Activated naive CD4-positive, alpha-beta T cell treated with anti-CD3 and anti-CD28 coated beads, Interleukin-2, amount 50 U/mL, for 72 hours (primary cell): ENCODE measurements around the gene SART3. TPM values are rescaled to one million over a fixed set of nuclear protein-coding genes. Genes with fewer than 3 reads are reported as not detected.
A peak's percentile ranks its signal among the peaks of the same experiment; 100 is the strongest.
"Not testable (repeated sequence)": the region's sequence is repeated elsewhere in the genome, so short reads cannot be mapped to it uniquely, and the experiment has no call there.

Source experiments
- ATAC-seq, 2 donors: fragments of 150-1000 bp; cut with Tn5 transposase; 2 replicates each; pipeline ENCODE4 v1.10.0; 2021; ENCODE audit warnings: mild to moderate bottlenecking in 2 of 2, moderate library complexity in 2 of 2
- DNase-seq, 2 donors: peaks; one replicate each; pipeline ENCODE4 v3.0.0; 2021 to 2022; ENCODE audit warnings: low spot score in 2 of 2
- H3K27ac Mint-ChIP-seq, 2 donors: one replicate each; pipeline ENCODE4 v1.8.0; 2022; ENCODE audit warnings: mild to moderate bottlenecking in 2 of 2, mixed read lengths in 2 of 2
- H3K36me3 Mint-ChIP-seq, 2 donors: one replicate each; pipeline ENCODE4 v1.8.0; 2022; ENCODE audit warnings: mixed read lengths in 2 of 2
- H3K9me3 Mint-ChIP-seq, 2 donors: one replicate each; pipeline ENCODE4 v1.8.0; 2022; ENCODE audit warnings: mixed read lengths in 2 of 2
- total RNA-seq, 2 donors: library from RNA; stranded (reverse); gene quantifications; one replicate each; pipeline ENCODE4 v1.2.3, GENCODE V29; 2022

Gene SART3
- total RNA-seq, 2 donors from 2014 or later, result 89.0 to 105 TPM

DNA sequence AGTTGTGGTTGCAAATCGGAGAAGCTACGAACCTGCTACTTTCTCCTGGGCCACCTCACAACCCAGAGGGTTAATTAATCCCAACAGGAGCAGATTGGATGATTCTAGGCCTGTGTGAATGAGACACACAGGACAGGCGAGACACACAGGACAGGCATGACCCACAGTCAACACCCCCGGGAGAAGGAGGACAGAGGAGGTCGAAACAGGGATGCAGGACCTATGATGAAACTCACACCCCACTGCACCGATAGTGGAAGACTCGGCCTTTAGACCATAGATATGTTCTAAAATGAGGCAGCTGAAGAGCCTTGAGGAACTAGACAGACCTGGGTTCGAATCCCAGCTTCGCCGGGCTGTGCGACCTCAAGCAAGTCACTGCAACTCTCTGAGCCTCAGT, 25.3 kb upstream of the SART3 start:
- DNase-seq (no peak), ATAC-seq (no peak)
- Mint-ChIP-seq H3K36me3 (no peaks in the 10 kb centered on the region), H3K9me3 (no peaks in the 10 kb centered on the region), H3K27ac (no peak overlapping the region)

DNA sequence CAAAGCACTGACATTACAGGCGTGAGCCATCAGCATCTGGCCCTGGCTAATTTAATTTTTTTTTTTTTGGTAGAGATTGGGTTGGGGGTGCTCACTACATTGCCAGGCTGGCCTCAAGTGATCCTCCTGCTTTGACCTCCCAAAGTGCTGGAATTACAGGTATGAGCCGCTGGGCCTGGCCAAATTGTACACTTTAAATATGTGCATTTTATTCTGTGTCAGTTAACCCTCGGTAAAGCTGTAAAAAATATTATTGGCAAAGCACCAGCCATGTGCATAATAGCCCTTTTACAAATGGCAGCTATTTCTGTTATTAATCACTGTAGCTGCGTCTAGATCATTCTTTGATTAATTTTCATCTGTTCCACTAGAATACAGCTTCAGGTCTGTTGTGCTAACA, 24.9 kb upstream of the SART3 start:
- ATAC-seq, result no peak
- Mint-ChIP-seq H3K36me3 (no peaks in the 10 kb centered on the region), H3K9me3 (no peaks in the 10 kb centered on the region), H3K27ac (no peak overlapping the region)
- no peak for DNase-seq

DNA sequence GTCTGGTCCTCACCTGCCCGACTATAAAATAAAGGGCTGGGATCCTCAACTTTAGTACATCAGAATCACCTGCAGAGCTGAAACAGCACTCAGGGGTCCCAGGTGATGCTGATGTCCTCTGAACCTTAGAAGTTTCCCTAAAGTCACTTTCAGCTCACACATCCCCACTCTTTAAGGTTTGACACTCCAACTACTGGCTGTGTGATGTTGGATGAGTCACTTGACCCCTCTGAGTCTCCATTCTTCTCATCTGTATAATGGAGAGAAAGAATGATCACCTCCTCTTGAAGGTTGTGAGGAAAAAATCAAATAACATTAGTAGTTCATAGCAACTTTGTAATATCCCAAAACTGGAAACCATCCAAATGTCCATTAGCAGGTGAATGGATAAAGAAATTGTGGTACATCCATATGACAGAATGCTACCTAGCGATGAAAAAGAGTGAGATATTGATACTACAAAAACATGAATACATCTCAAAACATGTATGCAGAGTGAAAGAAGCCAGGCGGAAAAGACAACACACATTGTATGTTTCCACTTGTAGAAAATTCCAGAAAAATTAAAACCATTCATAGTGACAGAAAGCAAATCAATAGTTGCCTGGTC, 23.6 kb upstream of the SART3 start:
- DNase-seq, result no peak
- Mint-ChIP-seq H3K36me3 (no peaks in the 10 kb centered on the region), H3K9me3 (no peaks in the 10 kb centered on the region), H3K27ac (no peak overlapping the region)
- no peak for ATAC-seq

DNA sequence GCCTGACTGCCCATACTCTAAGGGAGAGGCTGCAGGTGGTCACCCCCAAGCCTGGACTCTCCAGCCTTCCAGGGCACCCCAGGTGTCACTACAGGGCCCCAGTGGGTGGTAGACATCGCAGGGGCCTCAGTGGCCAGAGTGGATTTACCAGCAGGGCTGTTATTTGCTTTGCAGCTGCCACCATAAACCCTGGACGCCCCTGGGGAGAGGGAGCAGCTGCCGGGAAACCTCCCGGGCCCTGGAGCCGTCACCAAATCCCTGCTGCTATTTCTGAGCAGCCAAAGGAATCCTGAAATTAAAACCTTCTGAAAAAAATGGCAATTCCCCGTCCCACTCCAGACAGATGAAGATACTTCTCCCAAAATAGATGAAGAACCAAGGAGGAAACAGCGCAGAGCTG, 23.0 kb upstream of the SART3 start:
- Mint-ChIP-seq H3K9me3 (peaks cover 3% of the 10 kb centered on the region in 2 donors), H3K27ac (no peak overlapping the region), H3K36me3 (no peaks in the 10 kb centered on the region)
- no peak for ATAC-seq
- DNase-seq, result no peak

DNA sequence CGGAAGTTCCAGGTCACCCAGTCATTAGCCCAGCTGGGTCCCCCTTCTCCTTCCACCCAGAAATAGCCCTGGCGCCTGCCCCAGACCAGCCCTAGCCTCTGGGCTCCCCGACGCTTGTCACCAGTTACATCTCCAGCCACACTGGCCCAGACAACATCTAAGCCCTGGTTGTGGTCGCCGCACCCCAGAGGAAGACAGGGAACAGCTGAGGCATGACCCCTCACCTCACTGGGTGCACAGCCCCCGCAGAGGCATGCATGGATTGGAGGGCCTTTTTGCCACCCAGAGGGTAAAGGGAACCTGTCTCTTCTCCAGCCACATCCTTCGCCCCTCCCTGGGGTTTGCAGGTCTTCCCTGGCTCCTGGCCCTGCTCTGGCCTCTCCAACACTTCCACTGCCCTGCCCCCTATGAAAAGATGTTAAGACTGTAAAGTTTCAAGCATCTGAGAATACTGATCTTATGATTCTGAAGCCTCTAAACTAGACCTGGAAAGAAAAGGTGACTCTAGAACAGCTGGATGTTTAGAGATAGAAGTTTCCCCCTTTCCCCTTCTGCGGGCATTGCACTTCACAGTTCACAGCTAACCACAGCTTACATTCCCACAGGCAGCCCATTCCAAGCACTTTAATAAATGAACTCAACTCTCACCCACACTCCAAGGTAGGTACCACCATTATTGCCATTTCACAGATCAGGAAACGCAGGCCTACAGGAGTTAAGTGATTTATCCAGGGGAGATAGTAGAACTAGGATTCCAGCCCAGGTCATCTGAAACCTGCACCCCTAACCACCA, 22.2 kb upstream of the SART3 start:
- no peak for ATAC-seq
- peaks cover 10 to 11% of the 10 kb centered on the region in 2 donors for H3K9me3 Mint-ChIP-seq
- no peaks in the 10 kb centered on the region for H3K36me3 Mint-ChIP-seq
- DNase-seq, result no peak
- H3K27ac Mint-ChIP-seq, result no peak overlapping the region

DNA sequence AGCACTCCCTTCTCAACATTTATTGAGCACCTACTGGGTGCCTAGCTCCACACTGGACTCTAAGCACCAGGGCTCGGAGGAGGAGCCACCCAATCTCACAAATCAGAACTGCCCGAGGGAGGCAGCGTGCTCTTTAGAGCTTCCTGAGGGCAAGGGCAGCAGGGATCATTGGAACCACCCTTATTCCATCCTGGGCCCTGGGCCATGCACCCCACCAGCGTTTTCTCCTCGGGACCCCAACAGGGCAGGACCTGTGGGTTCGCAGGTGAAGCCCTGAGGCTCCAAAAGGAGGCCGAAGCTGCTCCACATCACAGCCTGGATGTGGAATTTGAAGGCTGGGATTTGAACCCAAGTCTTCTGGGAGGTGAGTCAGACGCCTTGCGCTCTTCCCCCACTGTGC, 21.5 kb upstream of the SART3 start:
- H3K27ac Mint-ChIP-seq, result no peak overlapping the region
- H3K9me3 Mint-ChIP-seq, result peaks cover 10 to 12% of the 10 kb centered on the region in 2 donors
- H3K36me3 Mint-ChIP-seq, result no peaks in the 10 kb centered on the region
- DNase-seq (no peak), ATAC-seq (no peak)

DNA sequence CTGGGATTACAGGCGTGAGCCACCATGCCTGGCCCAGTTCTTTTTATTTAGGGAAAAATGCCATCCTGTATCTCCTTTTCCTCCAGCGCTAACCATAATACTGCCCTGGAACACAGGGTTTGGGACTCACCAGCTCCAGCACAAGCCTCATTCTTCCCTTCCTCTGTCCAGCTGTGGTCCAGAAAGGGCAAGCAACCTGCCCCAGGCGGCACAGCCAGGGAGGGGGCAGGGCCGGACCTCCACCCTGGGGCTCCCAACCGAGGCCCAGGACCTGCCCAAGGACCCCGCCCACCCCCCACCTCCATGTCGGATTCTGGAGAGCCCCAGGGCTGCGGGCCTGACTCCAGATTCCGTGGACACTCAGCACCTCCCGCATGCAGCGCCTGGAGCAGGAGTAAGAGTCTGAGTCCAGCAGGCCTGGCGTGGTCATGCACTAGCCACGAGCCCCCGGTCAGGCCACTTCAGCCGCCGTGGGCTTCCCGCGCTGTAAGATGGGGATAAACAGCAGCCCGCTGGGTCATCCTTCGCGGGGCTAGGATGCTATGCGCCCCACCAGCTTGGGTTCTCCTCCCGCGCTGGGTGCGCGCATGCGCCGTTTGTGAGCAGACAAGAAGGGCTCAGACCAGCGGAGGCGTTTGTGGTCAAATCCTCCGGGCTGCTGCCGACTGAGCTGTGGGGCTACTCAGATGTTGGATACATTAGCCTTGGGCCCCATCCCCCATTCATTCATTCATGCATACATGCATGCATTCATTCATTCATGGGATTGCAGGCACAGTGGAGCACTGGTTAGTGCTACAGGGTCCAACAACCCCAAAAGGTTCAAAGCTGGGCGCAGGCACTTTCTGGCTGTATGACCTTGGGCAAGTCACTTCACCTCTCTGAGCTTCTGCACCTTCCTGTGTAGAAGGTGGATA, 20.6 kb upstream of the SART3 start:
- H3K36me3 Mint-ChIP-seq, result no peaks in the 10 kb centered on the region
- DNase-seq (no peak), ATAC-seq (no peak)
- peaks cover 10 to 12% of the 10 kb centered on the region in 2 donors for H3K9me3 Mint-ChIP-seq
- no peak overlapping the region for H3K27ac Mint-ChIP-seq

DNA sequence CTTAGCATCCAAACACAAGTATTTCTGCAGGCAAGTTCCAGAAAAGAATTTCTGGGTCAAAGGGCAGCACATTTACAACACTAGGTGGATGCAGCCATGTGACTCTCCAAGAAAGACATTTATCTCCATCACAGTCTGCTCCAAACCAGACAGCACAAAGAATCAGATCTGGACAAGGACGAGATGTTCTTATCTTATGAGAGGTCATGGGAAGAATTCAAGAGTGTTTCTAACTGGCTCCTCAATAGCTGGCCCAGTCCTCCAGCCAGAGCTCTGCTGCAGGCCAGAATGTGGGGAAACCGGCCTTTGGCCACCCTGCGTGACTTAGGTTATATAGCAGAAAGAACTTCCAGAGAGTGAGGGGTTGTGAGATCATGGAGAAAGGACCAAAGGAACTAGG, 19.6 kb upstream of the SART3 start:
- no peak for DNase-seq
- Mint-ChIP-seq H3K36me3 (no peaks in the 10 kb centered on the region), H3K27ac (no peak overlapping the region), H3K9me3 (peaks cover 10 to 12% of the 10 kb centered on the region in 2 donors)
- ATAC-seq, result no peak

DNA sequence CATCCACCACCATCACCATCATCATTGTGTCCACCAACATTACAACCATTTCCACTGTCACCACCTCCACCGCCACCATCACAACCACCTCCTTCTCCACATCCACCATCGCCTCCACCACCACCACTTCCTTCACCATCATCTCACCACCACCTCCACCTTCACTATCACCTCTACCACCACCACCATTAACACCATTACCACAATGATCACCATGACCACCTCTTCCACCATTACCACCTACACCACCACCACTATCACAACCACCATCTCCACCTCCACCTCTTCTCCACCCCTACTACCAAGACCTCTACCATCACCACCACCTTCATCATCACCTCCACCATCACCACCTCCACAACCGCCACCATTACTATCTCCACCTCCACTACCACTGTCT, 17.8 kb upstream of the SART3 start:
- Mint-ChIP-seq H3K9me3 (peaks cover 10 to 12% of the 10 kb centered on the region in 2 donors), H3K36me3 (no peaks in the 10 kb centered on the region), H3K27ac (peak overlapping the region in 1 of 2 donors; percentile 80)
- DNase-seq (no peak), ATAC-seq (no peak)

DNA sequence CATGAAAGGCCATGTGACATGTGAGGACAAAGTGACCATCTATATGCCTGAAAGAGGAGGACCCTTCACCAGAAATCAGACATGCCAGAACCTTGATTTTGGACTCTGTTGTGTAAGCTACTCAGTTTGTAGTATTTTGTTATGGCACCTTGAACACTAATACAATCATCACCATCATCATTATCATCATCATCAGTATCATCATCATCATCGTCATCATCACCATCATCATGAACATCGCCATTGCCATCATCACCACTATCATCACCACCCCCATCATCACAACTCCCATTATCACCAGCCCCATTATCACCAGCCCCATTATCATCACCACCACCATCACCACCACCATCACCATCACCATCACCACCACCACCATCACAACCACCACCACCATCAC, 17.3 kb upstream of the SART3 start:
- ATAC-seq (no peak), DNase-seq (no peak)
- H3K9me3 Mint-ChIP-seq, result peaks cover 10 to 12% of the 10 kb centered on the region in 2 donors
- no peaks in the 10 kb centered on the region for H3K36me3 Mint-ChIP-seq
- H3K27ac Mint-ChIP-seq, result peak overlapping the region in 1 of 2 donors; percentile 80

DNA sequence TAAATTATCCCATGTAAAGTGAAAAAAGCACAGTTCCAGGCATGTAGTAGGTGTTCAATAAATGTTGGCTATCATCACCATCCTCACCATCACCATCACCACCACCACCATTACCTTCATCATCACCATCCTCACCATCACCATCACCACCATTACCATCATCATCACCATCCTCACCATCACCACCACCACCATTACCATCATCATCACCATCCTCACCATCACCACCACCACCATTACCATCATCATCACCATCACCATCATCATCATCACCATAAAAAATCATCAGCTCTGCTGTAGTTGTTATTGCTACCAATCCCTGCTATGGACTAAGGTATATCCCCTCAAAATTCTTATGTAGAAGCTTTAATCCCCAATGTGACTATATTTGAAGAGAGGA, 16.5 kb upstream of the SART3 start:
- Mint-ChIP-seq H3K27ac (no peak overlapping the region), H3K9me3 (peaks cover 10 to 12% of the 10 kb centered on the region in 2 donors)
- ATAC-seq, result no peak

DNA sequence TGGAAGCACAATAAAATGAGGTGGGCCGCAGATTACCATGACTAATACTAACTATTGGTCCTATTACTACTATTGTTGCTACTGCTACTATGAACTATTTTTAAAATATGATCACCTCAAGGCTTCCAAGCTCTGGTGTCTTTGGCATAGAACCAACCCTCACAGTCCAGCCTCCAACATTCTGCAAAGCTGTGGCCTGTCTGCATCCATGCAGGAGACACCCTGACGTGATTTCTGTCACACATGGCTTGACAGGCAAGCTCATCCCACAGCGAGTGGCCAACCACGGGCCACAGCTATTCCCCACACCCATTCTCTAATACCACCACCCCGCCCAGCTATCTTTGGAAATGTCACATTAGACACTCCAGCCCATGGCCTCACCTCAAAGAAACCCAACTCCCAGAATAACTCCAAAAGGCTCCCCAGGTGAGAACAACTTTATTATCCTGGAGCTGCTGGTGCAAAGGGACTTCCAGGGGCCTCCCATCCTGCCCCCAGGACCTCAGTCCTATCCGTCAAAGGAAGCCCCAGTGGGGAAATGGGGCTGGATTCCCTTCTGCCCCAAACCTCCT, 15.8 kb upstream of the SART3 start:
- peaks cover 10 to 12% of the 10 kb centered on the region in 2 donors for H3K9me3 Mint-ChIP-seq
- no peak for ATAC-seq
- H3K27ac Mint-ChIP-seq, result no peak overlapping the region
- H3K36me3 Mint-ChIP-seq, result no peaks in the 10 kb centered on the region
- peak in 1 of 2 donors; percentile 35 for DNase-seq

More for the DNA sequence above, 16.5 kb upstream of the SART3 start:
- DNase-seq, result no peak
- no peaks in the 10 kb centered on the region for H3K36me3 Mint-ChIP-seq

DNA sequence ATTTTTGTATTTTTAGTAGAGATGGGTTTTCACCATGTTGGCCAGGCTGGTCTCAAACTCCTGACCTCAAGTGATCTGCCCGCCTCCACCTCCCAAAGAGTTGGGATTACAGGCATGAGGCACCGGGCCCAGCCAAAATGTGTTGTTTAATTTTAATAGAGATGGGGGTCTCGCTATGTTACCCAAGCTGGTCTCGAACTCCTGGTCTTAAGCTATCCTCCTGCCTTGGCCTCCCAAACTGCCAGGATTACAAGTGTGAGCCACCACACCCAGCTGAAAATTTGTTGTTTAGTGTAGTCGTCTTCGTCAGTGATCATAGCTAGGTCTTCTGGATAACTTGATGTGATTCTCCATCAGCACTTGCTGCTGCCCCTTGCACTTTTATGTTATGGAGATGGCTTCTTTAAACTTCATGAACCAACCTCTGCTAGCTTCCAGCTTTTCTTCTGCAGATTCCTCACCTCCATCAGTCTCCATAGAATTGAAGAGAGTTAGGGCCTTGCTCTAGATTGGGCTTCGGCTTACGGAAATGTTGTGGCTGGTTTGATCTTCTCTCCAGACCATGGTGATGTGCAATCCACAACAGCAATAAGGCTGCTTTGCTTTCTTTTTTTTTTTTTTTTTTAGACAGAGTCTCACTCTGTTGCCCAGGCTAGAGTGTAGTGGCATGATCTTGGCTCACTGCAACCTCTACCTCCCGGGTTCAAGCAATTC, 14.4 kb upstream of the SART3 start:
- Mint-ChIP-seq H3K27ac (peak overlapping the region in 1 of 2 donors; percentile 73), H3K36me3 (peaks cover 0 to 5% of the 10 kb centered on the region in 2 donors), H3K9me3 (peaks cover 10 to 12% of the 10 kb centered on the region in 2 donors)

DNA sequence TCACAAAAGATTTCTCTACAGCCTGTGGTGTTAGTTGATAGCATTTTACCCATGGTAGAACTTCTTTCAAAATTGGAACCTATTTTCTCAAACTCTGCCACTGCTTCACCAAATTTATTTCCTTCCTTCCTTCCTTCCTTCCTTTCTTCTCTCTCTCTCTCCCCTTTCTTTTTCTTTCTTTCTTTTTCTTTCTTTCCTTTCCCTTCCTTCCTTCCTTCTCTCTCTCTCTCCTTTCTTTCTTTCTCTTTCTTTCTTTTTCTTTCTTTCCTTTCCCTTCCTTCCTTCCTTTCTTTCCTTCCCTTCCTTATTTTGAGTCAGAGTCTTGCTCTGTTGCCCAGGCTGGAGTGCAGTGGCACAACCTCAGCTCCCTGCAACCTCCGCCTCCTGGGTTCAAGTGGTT, 13.3 kb upstream of the SART3 start:
- not testable (repeated sequence) for ATAC-seq, H3K36me3 Mint-ChIP-seq, DNase-seq
- Mint-ChIP-seq H3K9me3 (peaks cover 10 to 12% of the 10 kb centered on the region in 2 donors), H3K27ac (peak overlapping the region in 1 of 2 donors; percentile 73)

More for the DNA sequence above, 14.4 kb upstream of the SART3 start:
- DNase-seq (peak in 1 of 2 donors; percentile 11), ATAC-seq (peak in 1 of 2 donors; percentile 39)

DNA sequence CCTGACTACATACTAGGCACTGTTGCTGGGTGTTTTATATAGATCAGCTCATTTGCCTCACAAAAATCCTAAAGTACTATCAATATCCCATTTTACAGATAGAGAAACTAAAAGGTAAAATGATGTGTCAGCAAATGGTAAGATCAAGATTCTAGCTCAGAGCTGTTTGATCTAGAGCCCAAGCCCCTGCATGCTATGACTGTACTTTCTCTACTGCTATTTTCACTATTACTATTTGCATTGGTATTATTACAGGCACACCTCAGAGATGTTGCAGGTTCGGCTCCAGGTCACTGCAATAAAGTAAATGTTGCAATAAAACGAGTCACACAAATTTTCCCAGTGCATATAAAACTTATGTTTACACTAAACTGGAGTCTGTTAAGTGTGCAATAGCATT, 12.3 kb upstream of the SART3 start:
- Mint-ChIP-seq H3K9me3 (peaks cover under 1 to 3% of the 10 kb centered on the region in 2 donors), H3K36me3 (peaks cover 6 to 7% of the 10 kb centered on the region in 2 donors), H3K27ac (no peak overlapping the region)
- DNase-seq (no peak), ATAC-seq (peak; percentile 65 to 81)

DNA sequence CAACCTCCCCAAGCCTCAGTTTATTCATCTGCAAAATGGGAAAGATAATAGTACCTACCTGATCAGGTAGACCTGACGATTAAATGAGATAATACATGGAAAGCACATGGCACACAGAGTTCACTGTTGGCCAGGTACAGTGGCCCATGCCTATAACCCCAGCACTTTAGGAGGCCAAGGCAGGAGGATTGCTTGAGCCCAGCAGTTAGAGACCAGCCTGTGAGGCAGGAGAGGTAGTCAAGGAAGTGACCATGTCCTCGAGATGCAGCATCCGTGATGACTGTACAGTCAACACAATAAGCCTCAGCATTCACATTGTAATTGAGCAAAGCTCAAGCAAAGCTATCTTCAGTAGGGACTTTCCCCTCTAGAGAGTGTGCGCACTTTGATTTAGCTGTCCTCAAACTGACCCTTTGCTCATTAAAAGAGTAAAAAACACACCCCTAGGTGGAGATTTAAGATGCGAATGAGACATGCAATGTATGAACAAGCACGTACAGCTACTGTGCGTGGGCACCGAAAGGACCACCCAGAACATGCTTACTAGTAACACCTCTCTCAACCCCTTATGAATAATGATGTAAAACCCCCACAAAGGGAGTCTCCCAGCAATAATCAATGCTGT, 11.3 kb upstream of the SART3 start:
- DNase-seq, result no peak
- no peak for ATAC-seq
- no peak overlapping the region for H3K27ac Mint-ChIP-seq
- peaks cover 14 to 18% of the 10 kb centered on the region in 2 donors for H3K36me3 Mint-ChIP-seq
- no peaks in the 10 kb centered on the region for H3K9me3 Mint-ChIP-seq
